OCI-LY1 (cell line): ENCODE data around the gene SLC12A7.

Source experiments
- CTCF ChIP-seq: fragments of 200-600 bp; sonication (generic), shearing (Covaris generic); IDR thresholded peaks from 2 replicates; pipeline ENCODE4 v1.5.1; 2017; ENCODE audit warnings: mild to moderate bottlenecking, antibody characterized with exemption, low read length, moderate library complexity, mixed read lengths
- EZH2 ChIP-seq: fragments of 200-600 bp; sonication (generic), shearing (Covaris generic); IDR thresholded peaks from 2 replicates; pipeline ENCODE4 v1.8.0; 2017; ENCODE audit warnings: borderline replicate concordance, mixed run types, mild to moderate bottlenecking, antibody characterized with exemption, low read length, moderate library complexity, mixed read lengths

GRCh38 chr5:1133108-1133507 is 21.2 kb upstream of the SLC12A7 start:
- TF ChIP-seq CTCF, result no peak
- no peak for TF ChIP-seq EZH2
